GM23248 (cell line): Measurements from ENCODE around the gene MYBPH. TPM values are rescaled to one million over a fixed set of nuclear protein-coding genes. Genes with fewer than 3 reads are reported as not detected.

Experiments used
- DNase-seq: peaks from one replicate; pipeline ENCODE4 v3.0.0-alpha.2; 2015
- H2AFZ ChIP-seq: fragments of 200-600 bp; sonication (generic); 2 replicates; pipeline ENCODE4 v1.6.1; 2016; ENCODE audit warnings: antibody characterized with exemption
- H3F3A ChIP-seq: fragments of 200-600 bp; sonication (generic); 2 replicates; pipeline ENCODE4 v1.6.1; 2016; ENCODE audit warnings: mild to moderate bottlenecking, antibody characterized with exemption, mixed run types; ENCODE audit not compliant: insufficient read depth
- H3K27ac ChIP-seq: fragments of 200-600 bp; sonication (generic); 2 replicates; pipeline ENCODE4 v1.5.1; 2016; ENCODE audit warnings: mild to moderate bottlenecking
- H3K27me3 ChIP-seq: fragments of 200-600 bp; sonication (generic); replicated peaks from 2 replicates; pipeline ENCODE4 v1.6.1; 2016; ENCODE audit warnings: mild to moderate bottlenecking; ENCODE audit not compliant: insufficient read depth
- H3K36me3 ChIP-seq: fragments of 200-600 bp; sonication (generic); 2 replicates; pipeline ENCODE4 v1.6.1; 2016; ENCODE audit warnings: low read depth, mild to moderate bottlenecking
- H3K4me1 ChIP-seq: fragments of 200-600 bp; sonication (generic); 2 replicates; pipeline ENCODE4 v1.6.1; 2016; ENCODE audit warnings: mild to moderate bottlenecking; ENCODE audit not compliant: insufficient read depth
- H3K4me2 ChIP-seq: fragments of 200-600 bp; sonication (generic); one replicate; pipeline ENCODE4 v1.6.1; 2016; ENCODE audit warnings: mild to moderate bottlenecking; ENCODE audit not compliant: unreplicated experiment
- H3K4me3 ChIP-seq: fragments of 200-600 bp; sonication (generic); 2 replicates; pipeline ENCODE4 v1.5.1; 2016; ENCODE audit warnings: mild to moderate bottlenecking
- H3K79me2 ChIP-seq: fragments of 200-600 bp; sonication (generic); 2 replicates; pipeline ENCODE4 v1.6.1; 2016; ENCODE audit warnings: mild to moderate bottlenecking; ENCODE audit not compliant: insufficient read depth
- H3K9ac ChIP-seq: fragments of 200-600 bp; sonication (generic); 2 replicates; pipeline ENCODE4 v1.6.1; 2016; ENCODE audit warnings: mild to moderate bottlenecking
- H3K9me2 ChIP-seq: fragments of 200-600 bp; sonication (generic); 2 replicates; pipeline ENCODE4 v1.6.1; 2016; ENCODE audit warnings: mixed run types, mild to moderate bottlenecking, moderate library complexity; ENCODE audit not compliant: insufficient read depth
- H3K9me3 ChIP-seq: fragments of 200-600 bp; sonication (generic); one replicate; pipeline ENCODE4 v1.6.1; 2017; ENCODE audit warnings: low read depth
- H4K20me1 ChIP-seq: fragments of 200-600 bp; sonication (generic); 2 replicates; pipeline ENCODE4 v1.6.0; 2016; ENCODE audit not compliant: insufficient read depth
- EZH2 ChIP-seq: fragments of 200-600 bp; sonication (generic); IDR thresholded peaks from 2 replicates; pipeline ENCODE4 v1.6.1; 2018; ENCODE audit warnings: antibody characterized with exemption, mild to moderate bottlenecking; ENCODE audit not compliant: insufficient read depth, poor library complexity, severe bottlenecking
- EZH2phosphoT487 ChIP-seq: fragments of 200-600 bp; sonication (generic); IDR thresholded peaks from 2 replicates; pipeline ENCODE4 v1.6.1; 2018; ENCODE audit warnings: antibody characterized with exemption, moderate library complexity, mild to moderate bottlenecking, low read depth; ENCODE audit not compliant: insufficient read depth
- WGBS, 2 experiments: methylation state at CpG; one replicate each; pipeline ENCODE4 v1.1.6; 2015 to 2017; ENCODE audit warnings: low lambda C conversion rate in 2 of 2, low coverage in 1 of 2; ENCODE audit errors: missing lambda C conversion rate in 2 of 2; 5-methylcytosine and 5-hydroxymethylcytosine counted together
- in situ Hi-C: fragments of 300-500 bp; cut with MboI; formaldehyde crosslinking; loops from 2 replicates; pipeline ENCODE4 v1.15.0; 2020
- polyA plus RNA-seq: library from polyadenylated mRNA; unstranded; fragments of >200 nt; fragmentation: Nextera tagmentation; extraction: Ambion mirVana; gene quantifications from 2 replicates; pipeline ENCODE4 v1.2.1, GENCODE V29; 2016
- total RNA-seq: library from RNA; depleted of rRNA; stranded (reverse); fragments of >200 nt; shearing (Covaris generic); gene quantifications from 2 replicates; pipeline ENCODE4 v1.2.3, GENCODE V29; 2014

MYBPH gene
- total and polyA plus RNA-seq, 2 experiments from 2014 or later, result 0.11 to 0.34 TPM

- Histone ChIP-seq H3K4me3 (no peak overlapping the region), H3K79me2 (no peaks in the 10 kb centered on the region), H2AFZ (no peak overlapping the region), H3K27me3 (no peaks in the 10 kb centered on the region), H3K36me3 (no peaks in the 10 kb centered on the region), H4K20me1 (no peaks in the 10 kb centered on the region), H3K4me2 (no peak overlapping the region), H3K9me3 (no peaks in the 10 kb centered on the region), H3K9ac (no peak overlapping the region), H3F3A (peaks cover 21% of the 10 kb centered on the region), H3K4me1 (peaks cover 33% of the 10 kb centered on the region), H3K27ac (no peak overlapping the region), H3K9me2 (no peaks in the 10 kb centered on the region)
- DNase-seq, result no peak
- 94% methylated on average over 10 to 12 of the region's 12 CpGs for WGBS, 2 experiments
- in situ Hi-C loops, result no loop called here
- TF ChIP-seq EZH2phosphoT487 (no peak), EZH2 (no peak)
Observed at GRCh38 chr1:203174324-203174985, 1.2 kb downstream of the MYBPH start.

- Histone ChIP-seq H3K79me2 (no peaks in the 10 kb centered on the region), H3K4me2 (no peak overlapping the region), H3K9me2 (no peaks in the 10 kb centered on the region), H4K20me1 (no peaks in the 10 kb centered on the region), H3K9me3 (no peaks in the 10 kb centered on the region), H3K27ac (no peak overlapping the region), H3K27me3 (no peaks in the 10 kb centered on the region), H3F3A (peaks cover 21% of the 10 kb centered on the region), H3K36me3 (no peaks in the 10 kb centered on the region), H2AFZ (no peak overlapping the region), H3K4me3 (no peak overlapping the region), H3K4me1 (peaks cover 30% of the 10 kb centered on the region), H3K9ac (no peak overlapping the region)
- in situ Hi-C loops, result no loop called here
- DNase-seq, result no peak
- 80 to 84% methylated on average over 5 of the region's 5 CpGs for WGBS, 2 experiments
- TF ChIP-seq EZH2 (no peak), EZH2phosphoT487 (no peak)
Observed at GRCh38 chr1:203173566-203173965, 2.1 kb downstream of the MYBPH start.

GRCh38 chr1:203173011-203173555 lies 2.5 kb downstream of the MYBPH start:
- Histone ChIP-seq H3K4me3 (no peak overlapping the region), H3K4me2 (no peak overlapping the region), H2AFZ (no peak overlapping the region), H3K9me3 (no peaks in the 10 kb centered on the region), H4K20me1 (no peaks in the 10 kb centered on the region), H3K79me2 (no peaks in the 10 kb centered on the region), H3K27ac (no peak overlapping the region), H3K9ac (no peak overlapping the region), H3K27me3 (no peaks in the 10 kb centered on the region), H3K36me3 (no peaks in the 10 kb centered on the region), H3F3A (peaks cover 16% of the 10 kb centered on the region), H3K9me2 (no peaks in the 10 kb centered on the region), H3K4me1 (peaks cover 25% of the 10 kb centered on the region)
- in situ Hi-C loops, result no loop called here
- 80 to 95% methylated on average over 2 of the region's 2 CpGs for WGBS, 2 experiments
- DNase-seq, result no peak
- TF ChIP-seq EZH2phosphoT487 (no peak), EZH2 (no peak)

- no peaks in the 10 kb centered on the region for H4K20me1 ChIP-seq
- H3K9me3 ChIP-seq, result no peaks in the 10 kb centered on the region
- no peaks in the 10 kb centered on the region for H3K27me3 ChIP-seq
- H3K36me3 ChIP-seq, result no peaks in the 10 kb centered on the region
- H3K9me2 ChIP-seq, result no peaks in the 10 kb centered on the region
- H3K79me2 ChIP-seq, result no peaks in the 10 kb centered on the region
- no peak overlapping the region for H3K4me2 ChIP-seq
- WGBS, 2 experiments, result 57 to 65% methylated on average over 8 of the region's 8 CpGs
- H2AFZ ChIP-seq, result no peak overlapping the region
- no peak overlapping the region for H3K9ac ChIP-seq
- peak; percentile 73 for DNase-seq
- in situ Hi-C loops, result no loop called here
- peaks cover 9% of the 10 kb centered on the region; the same call in 1 of the 2 replicates for H3F3A ChIP-seq
- TF ChIP-seq EZH2 (no peak), EZH2phosphoT487 (no peak)
- H3K27ac ChIP-seq, result no peak overlapping the region
- no peak overlapping the region for H3K4me3 ChIP-seq
- H3K4me1 ChIP-seq, result peaks cover 18% of the 10 kb centered on the region
Observed at GRCh38 chr1:203172184-203173010, 3.2 kb downstream of the MYBPH start.
